MG63 (cell line): ENCODE data around the gene KIF3B. TPM values are rescaled to one million over a fixed set of nuclear protein-coding genes. Genes with fewer than 3 reads are reported as not detected.
A peak's percentile ranks its signal among the peaks of the same experiment; 100 is the strongest.
"Not testable (repeated sequence)": the region's sequence is repeated elsewhere in the genome, so short reads cannot be mapped to it uniquely, and the experiment has no call there.

Experiments used
- DNase-seq: peaks from one replicate; pipeline ENCODE4 v3.0.0-alpha.2; 2020
- H3K27me3 ChIP-seq: fragments of 250-450 bp; sonication (Bioruptor Pico); 2 replicates; pipeline ENCODE4 v1.5.1; 2020; ENCODE audit warnings: mild to moderate bottlenecking, moderate library complexity
- H3K36me3 ChIP-seq: fragments of 250-450 bp; sonication (Bioruptor Pico); 2 replicates; pipeline ENCODE4 v1.5.1; 2020; ENCODE audit warnings: mild to moderate bottlenecking, moderate library complexity
- H3K4me3 ChIP-seq: fragments of 250-450 bp; sonication (Bioruptor Pico); 2 replicates; pipeline ENCODE4 v1.5.1; 2020; ENCODE audit warnings: mild to moderate bottlenecking, moderate library complexity
- H3K9me3 ChIP-seq: fragments of 250-450 bp; sonication (Bioruptor Pico); 2 replicates; pipeline ENCODE4 v1.5.1; 2020; ENCODE audit warnings: mild to moderate bottlenecking, moderate library complexity
- total RNA-seq: library from RNA; depleted of rRNA; stranded (reverse); fragments of >200 nt; shearing (Covaris generic); gene quantifications from 2 replicates; pipeline ENCODE4 v1.2.3, GENCODE V29; 2014; ENCODE audit warnings: low replicate concordance

The KIF3B gene
- total RNA-seq, 1 experiment from 2014 or later: 7.0 TPM

DNA sequence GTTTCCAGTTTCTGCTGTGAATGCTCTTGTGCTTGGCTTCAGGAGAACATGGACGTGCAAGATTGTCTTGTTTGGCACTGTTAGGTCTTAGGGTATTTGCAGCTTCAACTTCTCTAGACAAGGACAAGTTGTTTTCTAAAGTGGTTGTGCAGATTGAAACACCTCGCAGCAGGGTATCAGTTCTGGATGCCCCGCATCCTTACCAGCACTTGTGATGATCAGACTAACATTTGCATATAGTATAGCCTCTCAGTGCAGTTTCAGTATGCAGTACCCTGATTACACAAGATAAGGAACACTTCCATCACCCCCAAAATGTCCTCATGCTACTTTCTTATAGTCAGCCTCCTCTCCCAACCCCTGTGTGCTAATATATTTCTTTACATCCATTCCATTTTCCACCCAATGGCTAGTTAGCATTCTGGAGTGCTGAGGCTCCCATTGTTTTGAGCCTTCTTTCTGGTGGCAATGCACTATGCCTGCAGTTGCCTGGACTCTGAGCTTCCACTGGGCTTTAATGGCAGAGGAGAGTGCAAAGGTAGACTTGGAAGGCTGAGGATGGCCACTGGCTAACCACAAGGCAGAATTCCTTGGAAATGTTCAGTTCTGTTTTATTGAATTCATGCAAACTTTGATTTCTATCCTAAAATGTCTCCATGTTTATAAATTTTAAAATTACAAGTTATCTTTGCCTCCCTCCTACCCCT is 35.4 kb downstream of the KIF3B start:
- no peak for DNase-seq
- no peaks in the 10 kb centered on the region for H3K27me3 ChIP-seq
- no peaks in the 10 kb centered on the region for H3K9me3 ChIP-seq
- no peak overlapping the region for H3K4me3 ChIP-seq
- peaks cover 30% of the 10 kb centered on the region for H3K36me3 ChIP-seq

GRCh38 chr20:32314768-32315167 is 37.3 kb downstream of the KIF3B start:
- Histone ChIP-seq H3K4me3 (no peak overlapping the region), H3K9me3 (no peaks in the 10 kb centered on the region), H3K36me3 (peaks cover 33% of the 10 kb centered on the region), H3K27me3 (no peaks in the 10 kb centered on the region)
- DNase-seq: no peak

DNA sequence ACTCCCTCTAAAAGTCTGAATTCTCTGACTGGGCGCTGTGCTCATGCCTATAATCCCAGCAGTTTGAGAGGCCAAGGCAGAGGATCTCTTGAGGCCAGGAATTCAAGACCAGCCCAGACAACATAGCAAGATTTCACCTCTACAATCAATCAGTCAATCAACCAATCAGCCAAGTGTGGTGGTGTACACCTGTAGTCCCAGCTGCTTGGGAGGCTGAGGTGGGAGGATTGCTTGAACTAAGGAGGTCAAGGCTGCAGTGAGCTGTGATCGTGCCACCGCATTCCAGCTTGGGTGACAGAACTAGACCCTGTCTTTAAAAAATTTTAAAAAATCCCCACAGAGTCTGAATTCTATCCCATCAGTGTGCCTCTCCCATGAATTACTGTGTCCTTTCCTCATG is 37.9 kb downstream of the KIF3B start:
- no peak for DNase-seq

GRCh38 chr20:32315891-32316290 is 38.4 kb downstream of the KIF3B start:
- no peak overlapping the region for H3K4me3 ChIP-seq
- no peak for DNase-seq
- peaks cover 28% of the 10 kb centered on the region for H3K36me3 ChIP-seq
- no peaks in the 10 kb centered on the region for H3K9me3 ChIP-seq
- no peaks in the 10 kb centered on the region for H3K27me3 ChIP-seq

More for the DNA sequence above, 37.9 kb downstream of the KIF3B start:
- no peaks in the 10 kb centered on the region for H3K27me3 ChIP-seq
- H3K36me3 ChIP-seq: peaks cover 28% of the 10 kb centered on the region
- H3K4me3 ChIP-seq: no peak overlapping the region
- H3K9me3 ChIP-seq: no peaks in the 10 kb centered on the region

- Histone ChIP-seq H3K36me3 (peaks cover 28% of the 10 kb centered on the region), H3K4me3 (no peak overlapping the region)
- peak; percentile 77 for DNase-seq
These were observed 39.2 kb downstream of the KIF3B start for GRCh38 chr20:32316667-32317066.

DNA sequence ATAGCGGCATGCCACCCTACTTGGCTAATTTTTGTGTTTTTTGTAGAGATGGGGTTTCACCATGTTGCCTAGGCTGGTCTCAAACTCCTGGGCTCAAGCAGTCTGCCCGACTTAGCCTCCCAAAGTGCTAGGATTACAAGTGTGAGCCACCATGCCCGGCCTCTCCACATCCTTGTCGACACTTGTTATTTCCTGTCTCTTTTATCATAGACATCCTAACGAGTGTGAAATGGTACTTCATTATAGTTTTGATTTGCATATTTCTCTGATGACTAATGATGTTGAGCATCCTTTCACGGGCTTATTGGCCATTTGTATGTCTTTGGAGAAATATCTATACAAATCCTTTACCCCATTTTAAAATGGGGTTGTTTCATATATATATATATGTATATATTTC is 41.6 kb downstream of the KIF3B start:
- H3K27me3 ChIP-seq: no peaks in the 10 kb centered on the region
- H3K4me3 ChIP-seq: no peak overlapping the region
- H3K36me3 ChIP-seq: peaks cover 22% of the 10 kb centered on the region
- H3K9me3 ChIP-seq: no peaks in the 10 kb centered on the region
- no peak for DNase-seq

More at GRCh38 chr20:32316667-32317066, 39.2 kb downstream of the KIF3B start:
- H3K9me3 ChIP-seq: no peaks in the 10 kb centered on the region
- no peaks in the 10 kb centered on the region for H3K27me3 ChIP-seq

DNA sequence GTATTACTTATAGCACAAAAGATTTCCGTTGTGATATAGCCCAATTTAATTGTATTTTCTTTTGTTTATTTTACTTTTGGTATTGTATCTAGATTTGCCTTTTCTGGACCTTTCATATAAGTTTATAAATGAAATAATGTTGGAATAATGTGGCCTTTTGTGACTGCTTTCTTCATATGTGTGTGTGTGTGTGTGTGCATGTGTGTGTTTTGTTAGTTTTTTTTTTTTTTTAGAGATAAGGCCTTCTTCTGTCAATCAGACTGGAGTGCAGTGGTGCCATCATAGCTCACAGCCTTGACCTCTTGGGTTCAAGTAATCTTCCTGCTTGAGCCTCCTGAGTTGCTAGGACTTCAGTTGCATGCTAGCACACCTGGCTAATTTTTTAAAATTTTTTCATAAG is 42.9 kb downstream of the KIF3B start:
- no peak for DNase-seq
- no peak overlapping the region for H3K4me3 ChIP-seq
- no peaks in the 10 kb centered on the region for H3K27me3 ChIP-seq
- H3K9me3 ChIP-seq: no peaks in the 10 kb centered on the region
- peaks cover 22% of the 10 kb centered on the region for H3K36me3 ChIP-seq

DNA sequence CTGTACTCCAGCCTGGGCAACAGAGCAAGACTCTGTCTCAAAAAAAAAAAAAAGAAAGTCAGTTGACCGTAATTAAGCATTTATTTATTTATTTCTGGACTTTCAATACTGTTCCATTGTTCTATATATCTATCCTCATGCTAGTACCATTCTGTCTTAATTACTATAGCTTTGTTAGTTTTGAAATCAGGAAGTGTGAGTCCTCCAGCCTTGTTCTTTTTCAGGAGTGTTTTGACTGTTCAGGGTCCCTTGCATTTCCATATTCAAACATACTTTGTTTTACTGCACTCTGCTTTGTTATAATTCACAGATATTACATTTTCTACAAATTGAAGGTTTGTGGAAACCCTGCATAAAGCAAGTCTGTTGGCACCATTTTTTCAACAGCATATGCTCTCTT is 43.9 kb downstream of the KIF3B start:
- Histone ChIP-seq H3K4me3 (no peak overlapping the region), H3K27me3 (no peaks in the 10 kb centered on the region), H3K9me3 (no peaks in the 10 kb centered on the region), H3K36me3 (peaks cover 20% of the 10 kb centered on the region)
- DNase-seq: no peak

DNA sequence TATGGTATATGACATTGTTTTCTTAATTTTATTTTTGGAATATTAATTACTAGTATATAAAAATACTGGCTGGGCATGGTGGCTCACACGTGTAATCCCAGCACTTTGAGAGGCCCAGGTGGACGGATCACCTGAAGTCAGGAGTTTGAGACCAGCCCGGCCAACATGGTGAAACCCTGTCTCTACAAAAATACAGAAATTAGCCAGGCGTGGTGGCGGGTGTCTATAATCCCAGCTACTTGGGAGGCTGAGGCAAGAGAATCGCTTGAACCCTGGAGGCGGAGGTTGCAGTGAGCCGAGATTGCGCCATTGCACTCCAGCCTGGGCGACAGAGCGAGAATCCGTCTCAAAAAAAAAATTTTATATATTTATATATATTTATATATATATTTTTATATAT is 44.8 kb downstream of the KIF3B start:
- H3K27me3 ChIP-seq, DNase-seq, H3K9me3 ChIP-seq, H3K4me3 ChIP-seq: not testable (repeated sequence)
- H3K36me3 ChIP-seq: peaks cover 18% of the 10 kb centered on the region

DNA sequence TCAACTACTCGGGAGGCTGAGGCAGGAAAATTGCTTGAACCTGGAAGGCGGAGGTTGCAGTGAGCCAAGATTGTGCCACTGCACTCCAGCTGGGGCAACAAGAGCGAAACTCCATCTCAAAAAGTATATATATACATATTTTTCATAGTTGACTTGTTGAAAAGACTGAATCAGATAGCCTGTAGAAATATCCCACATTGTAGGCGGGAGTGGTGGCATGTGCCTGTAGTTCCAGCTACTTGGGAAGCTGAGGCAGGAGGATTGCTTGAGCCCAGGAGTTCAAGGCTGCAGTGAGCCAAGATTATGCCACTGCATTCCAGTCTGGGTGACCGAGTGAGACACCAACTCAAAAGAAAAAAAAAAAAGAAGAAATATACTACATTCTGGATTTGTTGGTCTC is 46.3 kb downstream of the KIF3B start:
- peaks cover 12% of the 10 kb centered on the region for H3K36me3 ChIP-seq
- DNase-seq, H3K9me3 ChIP-seq, H3K27me3 ChIP-seq, H3K4me3 ChIP-seq: not testable (repeated sequence)

- DNase-seq: peak; percentile 65
- H3K9me3 ChIP-seq: no peaks in the 10 kb centered on the region
- H3K36me3 ChIP-seq: peaks cover 12% of the 10 kb centered on the region
- no peak overlapping the region for H3K4me3 ChIP-seq
- no peaks in the 10 kb centered on the region for H3K27me3 ChIP-seq
These were observed 48.5 kb downstream of the KIF3B start for GRCh38 chr20:32325706-32326503.

DNA sequence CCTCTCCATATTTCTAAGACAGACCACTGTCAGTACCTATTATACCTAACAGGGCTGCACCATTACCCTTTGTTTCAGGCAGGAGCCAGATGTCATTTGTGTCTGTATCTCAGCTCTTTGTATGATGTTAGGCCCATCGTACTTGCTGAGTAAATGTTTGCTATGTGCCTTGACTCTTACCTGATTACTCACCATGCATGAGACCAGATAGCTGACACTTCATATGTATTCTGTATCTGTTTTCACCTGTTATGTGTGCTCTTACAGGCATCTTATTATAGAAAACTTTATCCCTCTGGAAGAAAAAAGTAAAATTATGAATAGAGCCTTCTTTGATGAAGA is 49.0 kb downstream of the KIF3B start:
- no peak for DNase-seq
- Histone ChIP-seq H3K36me3 (peaks cover 16% of the 10 kb centered on the region), H3K9me3 (no peaks in the 10 kb centered on the region), H3K4me3 (no peak overlapping the region), H3K27me3 (no peaks in the 10 kb centered on the region)

DNA sequence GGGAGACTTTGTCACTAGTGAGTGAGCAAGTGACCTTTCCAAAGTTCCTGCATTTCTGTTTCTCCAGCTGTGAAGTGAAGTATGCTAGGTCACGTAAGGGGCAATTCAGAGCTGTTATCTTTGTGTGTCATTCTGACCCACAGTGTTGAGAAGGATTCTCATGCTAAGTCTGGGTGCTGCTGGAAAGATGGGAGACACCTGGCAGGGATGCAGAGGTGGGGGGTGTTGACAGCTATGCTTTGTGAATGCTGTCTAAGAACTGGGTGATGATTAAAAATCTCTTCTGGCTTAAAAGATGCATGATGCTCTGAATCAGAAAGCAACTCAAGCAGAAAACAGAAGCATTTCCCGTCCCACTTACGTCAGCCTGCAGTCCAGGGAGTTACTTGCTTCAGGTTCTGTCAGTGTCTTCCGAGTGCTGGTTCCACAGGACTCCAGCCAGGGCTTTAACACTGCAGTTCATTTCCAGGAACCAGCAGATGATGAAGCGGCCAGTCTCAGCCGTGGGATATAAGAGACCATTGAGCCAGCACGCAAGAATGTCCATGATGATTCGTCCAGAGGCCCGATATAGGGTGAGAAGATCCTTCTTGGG is 49.7 kb downstream of the KIF3B start:
- H3K9me3 ChIP-seq: no peaks in the 10 kb centered on the region
- no peak overlapping the region for H3K4me3 ChIP-seq
- no peaks in the 10 kb centered on the region for H3K27me3 ChIP-seq
- no peak for DNase-seq
- peaks cover 23% of the 10 kb centered on the region for H3K36me3 ChIP-seq

- no peaks in the 10 kb centered on the region for H3K9me3 ChIP-seq
- peaks cover 27% of the 10 kb centered on the region for H3K36me3 ChIP-seq
- no peak overlapping the region for H3K4me3 ChIP-seq
- no peak for DNase-seq
- H3K27me3 ChIP-seq: no peaks in the 10 kb centered on the region
These were observed 52.5 kb downstream of the KIF3B start for GRCh38 chr20:32329817-32330554.

GRCh38 chr20:32330555-32330897 is 53.1 kb downstream of the KIF3B start:
- Histone ChIP-seq H3K27me3 (no peaks in the 10 kb centered on the region), H3K36me3 (peaks cover 27% of the 10 kb centered on the region), H3K9me3 (no peaks in the 10 kb centered on the region), H3K4me3 (no peak overlapping the region)
- no peak for DNase-seq

- no peaks in the 10 kb centered on the region for H3K27me3 ChIP-seq
- peaks cover 23% of the 10 kb centered on the region for H3K36me3 ChIP-seq
- H3K9me3 ChIP-seq: no peaks in the 10 kb centered on the region
- no peak overlapping the region for H3K4me3 ChIP-seq
- no peak for DNase-seq
These were observed 55.2 kb downstream of the KIF3B start for GRCh38 chr20:32332614-32333013.
